ENCODE data around the gene KCNF1.

DNA sequence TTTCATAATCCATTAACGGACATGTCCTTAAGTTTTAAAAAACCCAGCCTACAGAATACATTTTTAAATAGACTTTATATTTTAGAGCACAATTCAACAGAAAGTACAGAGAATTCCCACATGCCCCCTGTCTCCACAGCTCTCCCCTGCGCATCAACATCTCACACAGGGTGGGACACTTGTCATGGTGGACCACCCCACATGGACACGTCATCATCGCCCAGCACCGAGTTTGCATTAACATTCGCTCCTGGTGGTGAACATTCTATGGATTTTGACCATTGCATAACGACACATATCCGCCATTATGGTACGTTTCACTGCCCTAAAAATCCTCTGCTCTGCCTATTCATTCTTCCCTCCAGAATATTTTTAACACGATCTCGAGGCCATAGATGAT is 1.1 kb upstream of the KCNF1 start:
- TF ChIP-seq EZH2 (IDR thresholded peaks at IDR 0.05; ENCODE audit: insufficient read depth, poor library complexity, severe bottlenecking), result no peak
- TF ChIP-seq EZH2phosphoT487 (IDR thresholded peaks at IDR 0.05; ENCODE audit: insufficient read depth, low read depth), result no peak

Measured in GM23248 (cell line).